HUES6 (cell line): ENCODE data around the gene SPIC.

ENCODE experiments used
- H3K27ac ChIP-seq: 2 replicates; pipeline ENCODE4 v1.7.0; 2013; ENCODE audit warnings: low read depth, mild to moderate bottlenecking, low read length, inconsistent platforms
- H3K27me3 ChIP-seq: 2 replicates; pipeline ENCODE4 v1.6.1; 2013; ENCODE audit warnings: low read length; ENCODE audit not compliant: control insufficient read depth, insufficient read depth
- H3K36me3 ChIP-seq: 2 replicates; pipeline ENCODE4 v1.6.1; 2013; ENCODE audit warnings: low read length; ENCODE audit not compliant: control insufficient read depth, insufficient read depth
- H3K4me1 ChIP-seq: 2 replicates; pipeline ENCODE4 v1.6.1; 2013; ENCODE audit warnings: low read length; ENCODE audit not compliant: control insufficient read depth, insufficient read depth
- H3K4me3 ChIP-seq: 2 replicates; pipeline ENCODE4 v1.5.1; 2013; ENCODE audit warnings: low read depth, low read length
- H3K9ac ChIP-seq: one replicate; pipeline ENCODE4 v1.6.1; 2013; ENCODE audit warnings: mild to moderate bottlenecking, low read length
- H3K9me3 ChIP-seq: 2 replicates; pipeline ENCODE4 v1.6.1; 2013; ENCODE audit warnings: low read depth, low read length; ENCODE audit not compliant: control insufficient read depth, insufficient read depth

Gene SPIC

GRCh38 chr12:101536069-101536674 is 61.0 kb downstream of the SPIC start:
- Histone ChIP-seq H3K27me3 (no peaks in the 10 kb centered on the region), H3K27ac (no peak overlapping the region), H3K4me3 (no peak overlapping the region), H3K36me3 (no peaks in the 10 kb centered on the region), H3K9me3 (no peaks in the 10 kb centered on the region), H3K4me1 (peaks cover 1% of the 10 kb centered on the region), H3K9ac (no peak overlapping the region)
